ENCODE data around the gene CXCR6.

GRCh38 chr3:45911511-45912226, 31.6 kb upstream of the CXCR6 start:
- TF ChIP-seq EZH2 (optimal IDR thresholded peaks at IDR 0.05; ENCODE audit: low read depth, low read length): no peak
- no peak for TF ChIP-seq CTCF (IDR thresholded peaks at IDR 0.05; ENCODE audit: low read length)
